T-helper 2 cell (primary cell): ENCODE measurements around the gene TBX2.
"Not testable (repeated sequence)": the region's sequence is repeated elsewhere in the genome, so short reads cannot be mapped to it uniquely, and the experiment has no call there.

ENCODE experiments used
- DNase-seq, 5 experiments: peaks; one replicate each; pipeline versions ENCODE4 v3.0.0 to v3.0.0-alpha.2; 2012 to 2022
- total RNA-seq, 2 donors: gene quantifications; one replicate each; lab custom pipeline; 2026; lab: John Stamatoyannopoulos, UW

The TBX2 gene
- total RNA-seq, result 0.88 to 0.94 reads per million in 2 donors

DNA sequence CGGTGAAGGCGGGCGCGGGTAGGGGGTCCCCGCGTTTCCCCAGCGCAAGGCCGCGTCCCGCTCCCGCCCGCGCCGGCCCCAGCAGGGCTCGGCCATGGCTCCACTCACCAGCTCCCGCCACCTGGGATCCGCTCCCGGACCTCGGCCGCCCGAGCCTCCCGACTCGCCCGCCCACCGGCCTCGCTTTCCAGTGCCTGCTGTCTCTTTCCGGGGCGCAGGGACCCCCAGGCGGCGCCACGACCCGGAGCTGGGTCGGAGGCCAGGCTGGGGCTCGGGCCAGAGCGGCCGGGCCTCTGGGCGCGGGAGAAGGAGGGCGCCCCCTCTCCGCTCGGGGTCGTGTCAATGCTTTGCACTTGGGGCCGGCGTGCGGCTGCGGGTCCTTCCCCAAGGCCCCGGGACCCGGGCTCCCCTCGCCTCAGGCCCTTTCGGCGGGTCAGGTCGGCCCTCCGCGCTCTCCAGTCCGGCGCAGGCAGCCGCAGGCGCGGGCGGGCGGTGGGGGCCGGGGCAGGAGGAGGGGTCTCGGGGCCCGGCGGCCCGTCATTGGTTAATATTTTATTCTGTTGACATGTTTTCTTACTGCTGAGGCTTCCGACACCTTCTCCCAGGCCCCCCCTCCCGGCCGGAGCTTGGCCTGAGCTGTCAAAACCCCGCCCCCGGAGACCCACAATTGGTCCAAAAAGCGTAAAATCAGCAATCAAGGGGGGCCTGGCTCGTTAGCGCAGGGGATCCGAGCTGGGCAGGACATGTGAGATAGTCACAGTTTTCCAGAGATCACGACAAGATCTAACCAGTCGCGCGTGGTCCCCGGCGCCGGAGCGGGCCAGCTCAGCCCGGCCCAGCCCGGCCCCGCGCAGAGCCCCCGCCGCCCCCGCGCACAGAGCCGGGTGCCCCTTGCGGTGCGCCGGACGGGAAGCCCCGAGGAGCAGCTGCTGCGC lies at the start of gene TBX2:
TBX2 (plus strand) TSS at position 713 of the 935 bp plus-strand sequence. CDS start 334 bp downstream, outside the sequence.
- DNase-seq, result no peak

GRCh38 chr17:61351745-61352407 lies 47.8 kb upstream of the TBX2 start:
- DNase-seq, result no peak

- no peak for DNase-seq
These were observed 47.3 kb upstream of the TBX2 start for GRCh38 chr17:61352408-61352770.

GRCh38 chr17:61352781-61353491 lies 46.7 kb upstream of the TBX2 start:
- DNase-seq, result no peak

- DNase-seq, result no peak
These were observed 46.0 kb upstream of the TBX2 start for GRCh38 chr17:61353615-61354014.

- DNase-seq, result no peak
These were observed 44.5 kb upstream of the TBX2 start for GRCh38 chr17:61354895-61355874.

DNA sequence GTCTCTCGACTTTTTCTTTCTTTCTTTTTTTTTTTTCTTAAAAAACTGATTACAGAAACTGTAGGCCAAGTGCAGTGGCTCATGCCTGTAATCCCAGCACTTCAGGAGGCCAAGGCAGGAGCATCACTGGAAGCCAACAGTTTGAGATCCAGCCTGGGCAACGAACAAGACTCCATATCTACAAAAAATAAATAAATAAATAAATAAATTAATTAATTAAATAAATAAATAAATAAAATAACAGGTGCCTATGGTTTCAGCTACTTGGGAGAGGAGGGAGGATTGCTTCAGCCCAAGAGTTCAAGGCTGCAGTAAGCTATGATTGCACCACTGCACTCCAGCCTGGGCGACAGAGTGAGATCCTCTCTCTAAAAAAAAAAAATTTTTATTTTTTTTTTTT lies 42.6 kb upstream of the TBX2 start:
- DNase-seq, result not testable (repeated sequence)

GRCh38 chr17:61359513-61359912 lies 40.1 kb upstream of the TBX2 start:
- DNase-seq, result not testable (repeated sequence)

- no peak for DNase-seq
These were observed 39.2 kb upstream of the TBX2 start for GRCh38 chr17:61360318-61360943.

DNA sequence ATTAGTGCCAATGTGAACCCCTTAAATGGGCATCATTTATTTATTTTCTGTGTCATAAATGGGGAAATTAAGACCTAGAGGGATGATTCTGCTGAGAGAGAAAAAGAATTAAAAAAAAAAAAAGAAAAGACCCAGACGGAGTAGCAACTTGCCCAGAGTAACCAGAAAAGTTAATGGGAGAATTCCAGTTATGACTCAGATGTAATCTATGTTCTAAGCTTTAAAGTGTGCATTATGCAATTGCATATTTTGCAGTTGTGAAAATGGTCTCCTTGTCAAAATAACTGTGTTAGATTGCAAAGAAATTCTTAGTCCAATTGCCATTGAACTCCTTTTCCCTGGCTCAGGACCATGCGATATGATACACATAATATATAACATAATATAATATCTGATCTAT lies 38.6 kb upstream of the TBX2 start:
- DNase-seq, result no peak

GRCh38 chr17:61362396-61362795 lies 37.2 kb upstream of the TBX2 start:
- DNase-seq, result no peak

GRCh38 chr17:61362852-61363600 lies 36.6 kb upstream of the TBX2 start:
- no peak for DNase-seq

DNA sequence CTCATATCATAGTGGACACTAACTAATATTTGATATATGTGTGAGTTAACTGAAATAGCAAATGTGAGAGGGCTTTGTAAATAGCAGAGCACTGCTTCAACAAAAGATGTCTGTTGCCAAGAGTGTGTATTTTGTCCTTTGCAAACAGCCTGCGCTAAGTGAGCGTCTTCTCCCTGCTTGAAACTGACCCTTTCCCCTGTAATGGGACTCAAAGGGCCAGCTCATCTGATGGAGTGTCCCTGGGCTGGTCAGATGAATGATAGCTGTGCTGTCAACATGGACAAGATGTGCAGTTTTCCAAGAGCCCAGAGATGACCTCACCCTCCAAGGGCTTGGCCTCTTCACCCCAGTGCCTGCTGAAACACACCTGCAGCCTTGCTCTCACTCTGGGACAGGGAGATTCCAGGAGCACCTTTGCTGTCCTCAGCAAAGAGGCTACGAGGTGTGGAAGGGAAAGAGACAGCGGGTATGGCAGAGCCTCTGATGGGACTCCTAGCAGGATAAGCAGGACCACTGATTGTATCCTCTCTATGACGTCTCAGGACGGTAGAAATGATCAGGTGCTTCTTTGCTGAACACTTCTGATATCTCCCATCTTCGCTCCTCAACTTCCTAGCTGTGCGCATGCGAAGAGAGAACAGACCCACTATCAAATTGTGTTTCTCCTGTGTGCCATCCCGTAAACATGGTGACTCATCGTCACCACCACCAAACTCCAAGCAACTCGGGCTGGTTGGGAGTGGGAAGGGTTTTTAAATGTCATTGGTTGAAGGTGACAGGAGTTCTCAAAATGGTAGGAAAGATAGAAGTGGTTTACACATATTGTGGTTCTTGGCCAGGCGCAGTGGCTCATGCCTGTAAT lies 35.8 kb upstream of the TBX2 start:
- DNase-seq, result no peak

GRCh38 chr17:61364463-61364846 lies 35.2 kb upstream of the TBX2 start:
- no peak for DNase-seq

- DNase-seq, result no peak
These were observed 33.4 kb upstream of the TBX2 start for GRCh38 chr17:61366076-61366714.

DNA sequence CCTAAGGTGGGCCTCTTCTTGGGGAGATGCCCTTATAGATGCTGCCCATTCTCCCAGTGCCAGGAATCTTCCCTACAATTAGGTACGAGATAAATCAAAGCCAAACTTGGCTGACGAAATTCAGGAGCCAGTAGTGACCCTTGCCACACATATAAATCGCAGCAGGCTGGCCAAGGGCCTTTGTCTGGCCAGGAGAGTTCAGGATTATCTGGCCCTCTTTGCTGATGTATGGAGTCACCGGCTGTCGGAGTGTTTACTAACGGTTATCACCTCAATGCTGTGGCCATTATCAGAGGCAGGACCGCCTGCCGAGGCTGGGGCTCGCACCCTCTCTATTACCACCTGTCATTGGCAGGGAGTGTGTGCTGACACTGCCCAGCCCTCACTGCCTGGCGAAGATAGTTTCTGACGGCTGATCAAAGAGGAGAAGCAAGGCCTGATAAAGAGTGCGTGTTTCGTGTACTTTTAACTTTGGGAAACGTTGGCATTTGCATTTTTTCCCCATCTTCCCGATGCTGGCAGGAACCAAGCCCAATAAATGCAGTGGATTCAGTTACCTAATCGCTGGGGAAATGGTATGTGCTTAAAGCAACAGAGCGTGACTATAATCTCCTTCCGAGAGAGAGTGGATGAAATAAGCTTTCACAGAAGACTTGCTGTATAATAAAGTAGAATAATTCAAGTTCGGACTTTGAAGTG lies 32.8 kb upstream of the TBX2 start:
- DNase-seq, result no peak

DNA sequence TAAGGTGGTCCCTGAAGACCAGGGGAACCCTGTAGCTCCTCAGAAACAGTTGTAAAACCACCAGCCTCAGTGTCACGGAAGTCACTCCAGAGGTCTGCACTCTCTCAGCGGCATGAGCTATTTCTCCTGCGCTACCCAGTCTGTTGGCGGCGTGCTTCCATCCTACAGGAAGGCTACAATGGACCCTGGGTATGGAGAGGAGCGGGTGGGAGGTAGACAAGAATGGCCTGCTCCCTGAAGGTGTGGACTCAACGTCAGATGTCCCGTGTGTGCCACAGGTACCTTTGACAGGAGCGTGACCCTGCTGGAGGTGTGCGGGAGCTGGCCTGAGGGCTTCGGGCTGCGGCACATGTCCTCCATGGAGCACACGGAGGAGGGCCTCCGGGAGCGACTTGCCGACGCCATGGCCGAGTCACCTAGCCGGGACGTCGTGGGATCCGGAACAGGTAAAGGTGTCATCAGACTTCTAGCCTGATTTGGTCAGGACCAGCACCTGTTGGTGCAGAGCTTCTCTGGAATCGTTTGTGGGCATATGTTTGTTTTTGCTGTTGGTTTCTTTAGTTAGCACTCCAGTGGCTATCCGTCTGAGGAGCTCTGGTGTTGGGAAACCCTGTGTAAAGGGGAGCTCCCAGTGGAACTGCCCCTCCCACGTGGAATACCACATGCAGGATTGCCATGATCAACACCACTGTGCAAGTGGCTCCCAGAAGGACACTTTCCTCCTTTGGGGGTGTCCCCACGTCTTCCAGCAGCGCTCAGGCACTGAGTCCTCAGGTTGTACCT lies 31.4 kb upstream of the TBX2 start:
- DNase-seq, result no peak
